Fibroblast of gingiva (primary cell): ENCODE data around the gene PDIA5.
"Not testable (repeated sequence)": the region's sequence is repeated elsewhere in the genome, so short reads cannot be mapped to it uniquely, and the experiment has no call there.

Experiments used
- DNase-seq: peaks from one replicate; pipeline ENCODE4 v3.0.0-alpha.2; 2011; ENCODE audit warnings: low read depth

PDIA5 gene

GRCh38 chr3:123150449-123151215 lies 83.8 kb downstream of the PDIA5 start:
- no peak for DNase-seq

- DNase-seq, result no peak
These were observed 84.5 kb downstream of the PDIA5 start for GRCh38 chr3:123151251-123151705.

GRCh38 chr3:123151853-123152420 lies 85.1 kb downstream of the PDIA5 start:
- not testable (repeated sequence) for DNase-seq

GRCh38 chr3:123152687-123153086 lies 85.9 kb downstream of the PDIA5 start:
- DNase-seq, result no peak

- no peak for DNase-seq
These were observed 86.5 kb downstream of the PDIA5 start for GRCh38 chr3:123153125-123154019.

- DNase-seq, result no peak
These were observed 87.5 kb downstream of the PDIA5 start for GRCh38 chr3:123154020-123154985.

- no peak for DNase-seq
These were observed 88.7 kb downstream of the PDIA5 start for GRCh38 chr3:123155471-123156011.

- no peak for DNase-seq
These were observed 89.6 kb downstream of the PDIA5 start for GRCh38 chr3:123156276-123156995.

- DNase-seq, result no peak
These were observed 90.4 kb downstream of the PDIA5 start for GRCh38 chr3:123157209-123157597.

- DNase-seq, result no peak
These were observed 90.9 kb downstream of the PDIA5 start for GRCh38 chr3:123157598-123158287.

- DNase-seq, result no peak
These were observed 91.5 kb downstream of the PDIA5 start for GRCh38 chr3:123158330-123158729.

GRCh38 chr3:123158899-123159390 lies 92.1 kb downstream of the PDIA5 start:
- no peak for DNase-seq

- DNase-seq, result peak; percentile 38
These were observed 93.3 kb downstream of the PDIA5 start for GRCh38 chr3:123159926-123160635.

- DNase-seq, result no peak
These were observed 94.3 kb downstream of the PDIA5 start for GRCh38 chr3:123161167-123161566.

- no peak for DNase-seq
These were observed 96.3 kb downstream of the PDIA5 start for GRCh38 chr3:123163141-123163540.

GRCh38 chr3:123165163-123165562 lies 98.3 kb downstream of the PDIA5 start:
- no peak for DNase-seq

GRCh38 chr3:123167686-123168085 lies 100.9 kb downstream of the PDIA5 start:
- no peak for DNase-seq

GRCh38 chr3:123168122-123168521 lies 101.3 kb downstream of the PDIA5 start:
- DNase-seq, result no peak

GRCh38 chr3:123168605-123169004 lies 101.8 kb downstream of the PDIA5 start:
- no peak for DNase-seq
